Karpas-422 (cell line): ENCODE data around the gene KLC1. TPM values are rescaled to one million over a fixed set of nuclear protein-coding genes. Genes with fewer than 3 reads are reported as not detected.

Experiments
- DNase-seq: peaks from one replicate; pipeline ENCODE4 v3.0.0-alpha.2; 2015
- H2AFZ ChIP-seq: fragments of 200-600 bp; sonication (generic); 2 replicates; pipeline ENCODE4 v1.6.1; 2014; ENCODE audit warnings: antibody characterized with exemption, low read length, mixed read lengths
- H3K27ac ChIP-seq: fragments of 200-600 bp; sonication (generic); 2 replicates; pipeline ENCODE4 v1.5.1; 2014; ENCODE audit warnings: mild to moderate bottlenecking, low read length, moderate library complexity
- H3K27me3 ChIP-seq: fragments of 200-600 bp; sonication (generic); 2 replicates; pipeline ENCODE4 v1.6.1; 2014; ENCODE audit warnings: low read length, mixed read lengths
- H3K36me3 ChIP-seq: fragments of 200-600 bp; sonication (generic); 2 replicates; pipeline ENCODE4 v1.6.1; 2014; ENCODE audit warnings: low read length, mixed read lengths; ENCODE audit not compliant: insufficient read depth
- H3K4me1 ChIP-seq: fragments of 200-600 bp; sonication (generic); 2 replicates; pipeline ENCODE4 v1.6.1; 2014; ENCODE audit warnings: mild to moderate bottlenecking, low read length, mixed read lengths
- H3K4me2 ChIP-seq: fragments of 200-600 bp; sonication (generic); 2 replicates; pipeline ENCODE4 v1.6.1; 2014; ENCODE audit warnings: low read length, low read depth, mild to moderate bottlenecking; ENCODE audit not compliant: poor library complexity, severe bottlenecking
- H3K4me3 ChIP-seq: fragments of 200-600 bp; sonication (generic); 2 replicates; pipeline ENCODE4 v1.5.1; 2014; ENCODE audit warnings: mild to moderate bottlenecking, antibody characterized with exemption, low read length, mixed read lengths
- H3K79me2 ChIP-seq: fragments of 200-600 bp; sonication (generic); 2 replicates; pipeline ENCODE4 v1.6.1; 2014; ENCODE audit warnings: mild to moderate bottlenecking, low read length, mixed read lengths
- H3K9ac ChIP-seq: fragments of 200-600 bp; sonication (generic); 2 replicates; pipeline ENCODE4 v1.6.0; 2014; ENCODE audit warnings: low read length
- H3K9me2 ChIP-seq: fragments of 200-600 bp; sonication (generic), shearing (Covaris generic); replicated peaks from 2 replicates; pipeline ENCODE4 v1.6.0; 2014; ENCODE audit warnings: mild to moderate bottlenecking, low read length, moderate library complexity; ENCODE audit not compliant: insufficient read depth
- H3K9me3 ChIP-seq: fragments of 300-700, 200-600 bp; sonication (generic); 2 replicates; pipeline ENCODE4 v1.6.1; 2014; ENCODE audit warnings: low read length, mixed read lengths
- H4K20me1 ChIP-seq: fragments of 200-600 bp; sonication (generic); 2 replicates; pipeline ENCODE4 v1.6.1; 2014; ENCODE audit warnings: mild to moderate bottlenecking, antibody characterized with exemption, low read length, low read depth; ENCODE audit not compliant: insufficient read depth
- total RNA-seq: library from RNA; depleted of rRNA; stranded (reverse); fragments of >200 nt; shearing (Covaris generic); gene quantifications from 2 replicates; pipeline ENCODE4 v1.2.3, GENCODE V29; 2014; ENCODE audit warnings: low replicate concordance; rRNA removed

The KLC1 gene
- total RNA-seq: 144 and 266 TPM in 2 replicates

GRCh38 chr14:103628684-103629502, at the start of gene KLC1:
KLC1 (plus strand) TSS chr14:103629211; CDS start chr14:103654565, 25,354 bp downstream.
- Histone ChIP-seq H3K79me2 (peaks cover 48% of the 10 kb centered on the region), H3K4me2 (peak within 1 kb of the TSS; percentile 97), H3K27me3 (no peaks in the 10 kb centered on the region), H3K9ac (peak within 1 kb of the TSS; percentile 96), H2AFZ (peak within 1 kb of the TSS; percentile 95), H3K4me3 (peak within 1 kb of the TSS; percentile 84), H3K9me3 (no peaks in the 10 kb centered on the region), H3K4me1 (peaks cover 46% of the 10 kb centered on the region), H3K9me2 (no peaks in the 10 kb centered on the region), H3K36me3 (peaks cover 4% of the 10 kb centered on the region; the same call in 1 of the 2 replicates), H4K20me1 (peaks cover 22% of the 10 kb centered on the region), H3K27ac (peak within 1 kb of the TSS; percentile 56)
- DNase-seq: peak; percentile 96

- Histone ChIP-seq H3K27ac (no peak overlapping the region), H3K4me2 (no peak overlapping the region), H2AFZ (no peak overlapping the region), H3K36me3 (0 out of 2 replicates have a peak, but pooled peaks cover 7% of the 10 kb centered on the region), H3K4me3 (no peak overlapping the region), H4K20me1 (no peaks in the 10 kb centered on the region), H3K9me2 (no peaks in the 10 kb centered on the region), H3K79me2 (0 out of 2 replicates have a peak, but pooled peaks cover 6% of the 10 kb centered on the region), H3K4me1 (no peaks in the 10 kb centered on the region), H3K27me3 (no peaks in the 10 kb centered on the region), H3K9me3 (no peaks in the 10 kb centered on the region), H3K9ac (no peak overlapping the region)
- no peak for DNase-seq
These were observed 47.8 kb upstream of the KLC1 start for GRCh38 chr14:103581206-103581605.

GRCh38 chr14:103581954-103582703, 46.9 kb upstream of the KLC1 start:
- Histone ChIP-seq H4K20me1 (no peaks in the 10 kb centered on the region), H3K27ac (no peak overlapping the region), H3K9me3 (no peaks in the 10 kb centered on the region), H3K4me3 (no peak overlapping the region), H3K4me1 (no peaks in the 10 kb centered on the region), H3K27me3 (no peaks in the 10 kb centered on the region), H3K36me3 (0 out of 2 replicates have a peak, but pooled peaks cover 7% of the 10 kb centered on the region), H3K4me2 (no peak overlapping the region), H3K9ac (no peak overlapping the region), H3K9me2 (no peaks in the 10 kb centered on the region), H2AFZ (no peak overlapping the region), H3K79me2 (no peaks in the 10 kb centered on the region)
- no peak for DNase-seq

- 0 out of 2 replicates have a peak, but pooled peaks cover 7% of the 10 kb centered on the region for H3K36me3 ChIP-seq
- H3K4me3 ChIP-seq: no peak overlapping the region
- no peak overlapping the region for H3K27ac ChIP-seq
- no peak overlapping the region for H3K9ac ChIP-seq
- no peaks in the 10 kb centered on the region for H3K79me2 ChIP-seq
- no peaks in the 10 kb centered on the region for H4K20me1 ChIP-seq
- no peak for DNase-seq
- no peak overlapping the region for H3K4me2 ChIP-seq
- H2AFZ ChIP-seq: no peak overlapping the region
- H3K9me3 ChIP-seq: no peaks in the 10 kb centered on the region
- H3K9me2 ChIP-seq: no peaks in the 10 kb centered on the region
- H3K27me3 ChIP-seq: no peaks in the 10 kb centered on the region
- no peaks in the 10 kb centered on the region for H3K4me1 ChIP-seq
These were observed 44.6 kb upstream of the KLC1 start for GRCh38 chr14:103584326-103584915.

- Histone ChIP-seq H3K79me2 (no peaks in the 10 kb centered on the region), H3K9me2 (no peaks in the 10 kb centered on the region), H3K4me1 (peaks cover 11% of the 10 kb centered on the region), H3K27me3 (no peaks in the 10 kb centered on the region), H3K4me3 (no peak overlapping the region), H4K20me1 (no peaks in the 10 kb centered on the region), H3K9me3 (no peaks in the 10 kb centered on the region), H3K9ac (0 out of 2 replicates have a peak overlapping the region, but pooled peaks have one; percentile 24), H3K27ac (peak overlapping the region; percentile 19; the same call in 1 of the 2 replicates), H3K36me3 (no peaks in the 10 kb centered on the region), H2AFZ (no peak overlapping the region), H3K4me2 (peak overlapping the region; percentile 39)
- DNase-seq: no peak
These were observed 35.4 kb upstream of the KLC1 start for GRCh38 chr14:103593577-103593976.

- H3K9me3 ChIP-seq: no peaks in the 10 kb centered on the region
- H3K4me2 ChIP-seq: no peak overlapping the region
- H3K9ac ChIP-seq: no peak overlapping the region
- H4K20me1 ChIP-seq: no peaks in the 10 kb centered on the region
- no peaks in the 10 kb centered on the region for H3K27me3 ChIP-seq
- H2AFZ ChIP-seq: no peak overlapping the region
- H3K36me3 ChIP-seq: no peaks in the 10 kb centered on the region
- H3K4me3 ChIP-seq: no peak overlapping the region
- no peaks in the 10 kb centered on the region for H3K79me2 ChIP-seq
- peaks cover 11% of the 10 kb centered on the region for H3K4me1 ChIP-seq
- H3K27ac ChIP-seq: no peak overlapping the region; the same call in 1 of the 2 replicates
- no peaks in the 10 kb centered on the region for H3K9me2 ChIP-seq
- no peak for DNase-seq
These were observed 34.7 kb upstream of the KLC1 start for GRCh38 chr14:103594265-103594664.

- DNase-seq: no peak
- H3K27ac ChIP-seq: no peak overlapping the region
- H3K36me3 ChIP-seq: no peaks in the 10 kb centered on the region
- no peaks in the 10 kb centered on the region for H3K79me2 ChIP-seq
- H3K27me3 ChIP-seq: no peaks in the 10 kb centered on the region
- no peaks in the 10 kb centered on the region for H3K9me2 ChIP-seq
- peaks cover 11% of the 10 kb centered on the region for H3K4me1 ChIP-seq
- no peak overlapping the region for H3K4me3 ChIP-seq
- no peaks in the 10 kb centered on the region for H3K9me3 ChIP-seq
- H3K9ac ChIP-seq: no peak overlapping the region
- no peaks in the 10 kb centered on the region for H4K20me1 ChIP-seq
- no peak overlapping the region for H2AFZ ChIP-seq
- H3K4me2 ChIP-seq: no peak overlapping the region
These were observed 31.2 kb upstream of the KLC1 start for GRCh38 chr14:103597623-103598377.
